HepG2 (cell line): ENCODE measurements around the gene NEAT1. TPM values are rescaled to one million over a fixed set of nuclear protein-coding genes. Genes with fewer than 3 reads are reported as not detected.

ENCODE experiments used
- CENPT ChIP-seq: sonication (generic); formaldehyde crosslinking; IDR thresholded peaks from 2 replicates; pipeline ENCODE4 v1.8.0; 2022; ENCODE audit warnings: low read depth, mild to moderate bottlenecking, moderate library complexity, missing genetic modification reagents
- DNMT1 ChIP-seq: sonication (generic); formaldehyde crosslinking; IDR thresholded peaks from 2 replicates; pipeline ENCODE4 v1.5.1; 2020; ENCODE audit warnings: mild to moderate bottlenecking, missing genetic modification reagents
- GRHL1 ChIP-seq: sonication (generic); formaldehyde crosslinking; conservative IDR thresholded peaks from 2 replicates; pipeline ENCODE4 v1.8.0; 2022; ENCODE audit warnings: missing genetic modification reagents
- ISX ChIP-seq: sonication (generic); formaldehyde crosslinking; conservative IDR thresholded peaks from 2 replicates; pipeline ENCODE4 v1.5.0; 2020; ENCODE audit warnings: missing genetic modification reagents
- JDP2 ChIP-seq: sonication (generic); formaldehyde crosslinking; IDR thresholded peaks from 2 replicates; pipeline ENCODE4 v1.8.1; 2022; ENCODE audit warnings: missing genetic modification reagents, borderline replicate concordance
- MBNL3 ChIP-seq: fragments of 250-450 bp; sonication (Bioruptor Pico); conservative IDR thresholded peaks from 2 replicates; pipeline ENCODE4 v1.8.0; 2022; ENCODE audit warnings: mild to moderate bottlenecking, inconsistent platforms
- NCOA1 ChIP-seq: sonication (generic); formaldehyde crosslinking; IDR thresholded peaks from 2 replicates; pipeline ENCODE4 v1.9.0; 2021; ENCODE audit warnings: missing genetic modification reagents
- NCOA5 ChIP-seq: sonication (generic); formaldehyde crosslinking; IDR thresholded peaks from 2 replicates; pipeline ENCODE4 v1.4.0; 2020; ENCODE audit warnings: missing genetic modification reagents
- PHB2 ChIP-seq: fragments of 450-650 bp; IDR thresholded peaks from 2 replicates; pipeline ENCODE4 v1.6.1; 2018; ENCODE audit not compliant: partially characterized antibody
- SIX1 ChIP-seq: sonication (generic); formaldehyde crosslinking; IDR thresholded peaks from 2 replicates; pipeline ENCODE4 v1.4.0; 2020; ENCODE audit warnings: missing genetic modification reagents, borderline replicate concordance
- TOE1 ChIP-seq: sonication (generic); formaldehyde crosslinking; IDR thresholded peaks from 2 replicates; pipeline ENCODE4 v1.4.0; 2020; ENCODE audit warnings: mild to moderate bottlenecking, missing genetic modification reagents
- TOPORS ChIP-seq: sonication (generic); formaldehyde crosslinking; IDR thresholded peaks from 2 replicates; pipeline ENCODE4 v1.8.0; 2023; ENCODE audit warnings: mild to moderate bottlenecking, missing genetic modification reagents
- YEATS2 ChIP-seq: sonication (generic); formaldehyde crosslinking; IDR thresholded peaks from 2 replicates; pipeline ENCODE4 v1.4.0; 2020; ENCODE audit warnings: missing genetic modification reagents, borderline replicate concordance
- ZBTB3 ChIP-seq: sonication (generic); formaldehyde crosslinking; IDR thresholded peaks from 2 replicates; pipeline ENCODE4 v1.4.0; 2020; ENCODE audit warnings: low read depth, mild to moderate bottlenecking, moderate library complexity, missing genetic modification reagents, borderline replicate concordance
- ZBTB43 ChIP-seq: sonication (generic); formaldehyde crosslinking; conservative IDR thresholded peaks from 2 replicates; pipeline ENCODE4 v1.4.0; 2020; ENCODE audit warnings: missing genetic modification reagents
- ZNF367 ChIP-seq: sonication (generic); formaldehyde crosslinking; IDR thresholded peaks from 2 replicates; pipeline ENCODE4 v1.4.0; 2020; ENCODE audit warnings: missing genetic modification reagents, borderline replicate concordance
- ZNF724P ChIP-seq: sonication (generic); formaldehyde crosslinking; IDR thresholded peaks from 2 replicates; pipeline ENCODE4 v1.8.0; 2022; ENCODE audit warnings: missing genetic modification reagents, borderline replicate concordance
- ZNF777 ChIP-seq: sonication (generic); formaldehyde crosslinking; IDR thresholded peaks from 2 replicates; pipeline ENCODE4 v1.4.0; 2020; ENCODE audit warnings: missing genetic modification reagents
- ZNF841 ChIP-seq: sonication (generic); formaldehyde crosslinking; IDR thresholded peaks from 2 replicates; pipeline ENCODE4 v1.8.1; 2023; ENCODE audit warnings: missing genetic modification reagents, borderline replicate concordance
- polyA plus RNA-seq, 8 experiments: library from polyadenylated mRNA; depleted of rRNA in 3 of 8; stranded (reverse) in 7 of 8; unstranded in 1 of 8; fragments of >200 nt; fragmentation: Illumina TruSeq in 4 of 8; extraction: Trizol in 4 of 8; gene quantifications; 2 replicates each; pipeline versions ENCODE4 v1.2.1 to v1.2.3, GENCODE V29; 2011 to 2016; ENCODE audit warnings: low read depth in 4 of 8, missing spikeins in 1 of 8, mixed read lengths in 1 of 8; ENCODE audit not compliant: insufficient read depth in 1 of 8
- total RNA-seq, 5 experiments: library from RNA; depleted of rRNA; stranded (reverse); fragments of >200 nt; fragmentation: Illumina TruSeq; extraction: Trizol; gene quantifications; 2 replicates each; pipeline ENCODE4 v1.2.3, GENCODE V29; 2016; ENCODE audit warnings: low read depth in 1 of 5
- TF ChIP-seq, protein P1 (sequence below): sonication (generic); formaldehyde crosslinking; IDR thresholded peaks from 2 replicates; pipeline ENCODE4 v1.4.0; 2020; ENCODE audit warnings: mild to moderate bottlenecking, missing genetic modification reagents
- TF ChIP-seq, protein P2 (sequence below): sonication (generic); formaldehyde crosslinking; IDR thresholded peaks from 2 replicates; pipeline ENCODE4 v1.4.0; 2020; ENCODE audit warnings: missing genetic modification reagents

NEAT1 gene
- total and polyA plus RNA-seq, 2 of the 13 experiments (the other 11 are each of a cell fraction or from before 2014, with no cell fraction given) = 20.5 to 41.2 TPM

- TF ChIP-seq, protein P1, sequence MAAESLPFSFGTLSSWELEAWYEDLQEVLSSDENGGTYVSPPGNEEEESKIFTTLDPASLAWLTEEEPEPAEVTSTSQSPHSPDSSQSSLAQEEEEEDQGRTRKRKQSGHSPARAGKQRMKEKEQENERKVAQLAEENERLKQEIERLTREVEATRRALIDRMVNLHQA (CRISPR knock-in tag) = no peak
- TF ChIP-seq ZNF777 (CRISPR knock-in tag) = no peak
- TF ChIP-seq TOE1 (CRISPR knock-in tag) = peak; percentile 39
- TF ChIP-seq ZNF367 (CRISPR knock-in tag) = no peak
- TF ChIP-seq MBNL3 = no peak
- TF ChIP-seq, protein P2, sequence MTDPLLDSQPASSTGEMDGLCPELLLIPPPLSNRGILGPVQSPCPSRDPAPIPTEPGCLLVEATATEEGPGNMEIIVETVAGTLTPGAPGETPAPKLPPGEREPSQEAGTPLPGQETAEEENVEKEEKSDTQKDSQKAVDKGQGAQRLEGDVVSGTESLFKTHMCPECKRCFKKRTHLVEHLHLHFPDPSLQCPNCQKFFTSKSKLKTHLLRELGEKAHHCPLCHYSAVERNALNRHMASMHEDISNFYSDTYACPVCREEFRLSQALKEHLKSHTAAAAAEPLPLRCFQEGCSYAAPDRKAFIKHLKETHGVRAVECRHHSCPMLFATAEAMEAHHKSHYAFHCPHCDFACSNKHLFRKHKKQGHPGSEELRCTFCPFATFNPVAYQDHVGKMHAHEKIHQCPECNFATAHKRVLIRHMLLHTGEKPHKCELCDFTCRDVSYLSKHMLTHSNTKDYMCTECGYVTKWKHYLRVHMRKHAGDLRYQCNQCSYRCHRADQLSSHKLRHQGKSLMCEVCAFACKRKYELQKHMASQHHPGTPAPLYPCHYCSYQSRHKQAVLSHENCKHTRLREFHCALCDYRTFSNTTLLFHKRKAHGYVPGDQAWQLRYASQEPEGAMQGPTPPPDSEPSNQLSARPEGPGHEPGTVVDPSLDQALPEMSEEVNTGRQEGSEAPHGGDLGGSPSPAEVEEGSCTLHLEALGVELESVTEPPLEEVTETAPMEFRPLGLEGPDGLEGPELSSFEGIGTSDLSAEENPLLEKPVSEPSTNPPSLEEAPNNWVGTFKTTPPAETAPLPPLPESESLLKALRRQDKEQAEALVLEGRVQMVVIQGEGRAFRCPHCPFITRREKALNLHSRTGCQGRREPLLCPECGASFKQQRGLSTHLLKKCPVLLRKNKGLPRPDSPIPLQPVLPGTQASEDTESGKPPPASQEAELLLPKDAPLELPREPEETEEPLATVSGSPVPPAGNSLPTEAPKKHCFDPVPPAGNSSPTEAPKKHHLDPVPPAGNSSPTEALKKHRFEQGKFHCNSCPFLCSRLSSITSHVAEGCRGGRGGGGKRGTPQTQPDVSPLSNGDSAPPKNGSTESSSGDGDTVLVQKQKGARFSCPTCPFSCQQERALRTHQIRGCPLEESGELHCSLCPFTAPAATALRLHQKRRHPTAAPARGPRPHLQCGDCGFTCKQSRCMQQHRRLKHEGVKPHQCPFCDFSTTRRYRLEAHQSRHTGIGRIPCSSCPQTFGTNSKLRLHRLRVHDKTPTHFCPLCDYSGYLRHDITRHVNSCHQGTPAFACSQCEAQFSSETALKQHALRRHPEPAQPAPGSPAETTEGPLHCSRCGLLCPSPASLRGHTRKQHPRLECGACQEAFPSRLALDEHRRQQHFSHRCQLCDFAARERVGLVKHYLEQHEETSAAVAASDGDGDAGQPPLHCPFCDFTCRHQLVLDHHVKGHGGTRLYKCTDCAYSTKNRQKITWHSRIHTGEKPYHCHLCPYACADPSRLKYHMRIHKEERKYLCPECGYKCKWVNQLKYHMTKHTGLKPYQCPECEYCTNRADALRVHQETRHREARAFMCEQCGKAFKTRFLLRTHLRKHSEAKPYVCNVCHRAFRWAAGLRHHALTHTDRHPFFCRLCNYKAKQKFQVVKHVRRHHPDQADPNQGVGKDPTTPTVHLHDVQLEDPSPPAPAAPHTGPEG (CRISPR knock-in tag) = peak; percentile 7; the same call in 1 of the 2 replicates
- TF ChIP-seq NCOA5 (CRISPR knock-in tag) = no peak
- peak; percentile 85 for TF ChIP-seq ZNF724P
- no peak; the same call in 1 of the 2 replicates for TF ChIP-seq CENPT (CRISPR knock-in tag)
- TF ChIP-seq JDP2 (CRISPR knock-in tag) = no peak
- TF ChIP-seq ISX (CRISPR knock-in tag) = no peak
- TF ChIP-seq PHB2 = no peak
- TF ChIP-seq YEATS2 (CRISPR knock-in tag) = peak; percentile 79
- 0 out of 2 replicates have a peak, but pooled peaks have one; percentile 29 for TF ChIP-seq DNMT1 (CRISPR knock-in tag)
- no peak for TF ChIP-seq ZBTB43 (CRISPR knock-in tag)
- TF ChIP-seq ZNF841 (CRISPR knock-in tag) = no peak; the same call in 1 of the 2 replicates
- TF ChIP-seq ZBTB3 (CRISPR knock-in tag) = no peak
- no peak for TF ChIP-seq GRHL1
- TF ChIP-seq TOPORS (CRISPR knock-in tag) = no peak; the same call in 1 of the 2 replicates
- no peak; the same call in none of the 2 replicates for TF ChIP-seq NCOA1
- TF ChIP-seq SIX1 (CRISPR knock-in tag) = 0 out of 2 replicates have a peak, but pooled peaks have one; percentile 6
Observed at GRCh38 chr11:65382033-65382803, 40.4 kb upstream of the NEAT1 start, which contains the start of gene SLC25A45 (continued).
